Mesendoderm (in vitro differentiated cells): ENCODE results near the gene MAPT.

Experiments
- DNase-seq: peaks from one replicate; pipeline ENCODE4 v3.0.0; 2013
- H2AK5ac ChIP-seq: 2 replicates; pipeline ENCODE4 v1.6.1; 2013; ENCODE audit warnings: low read length, inconsistent platforms
- H2BK120ac ChIP-seq: 2 replicates; pipeline ENCODE4 v1.6.1; 2013; ENCODE audit warnings: low read depth, mild to moderate bottlenecking, low read length, moderate library complexity, mixed read lengths
- H2BK15ac ChIP-seq: replicated peaks from 2 replicates; pipeline ENCODE4 v1.6.1; 2013; ENCODE audit warnings: low read depth, mild to moderate bottlenecking, moderate library complexity
- H2BK5ac ChIP-seq: 2 replicates; pipeline ENCODE4 v1.6.1; 2013; ENCODE audit warnings: low read length, inconsistent platforms
- H3K18ac ChIP-seq: 2 replicates; pipeline ENCODE4 v1.6.1; 2013; ENCODE audit warnings: mild to moderate bottlenecking, low read length, mixed read lengths
- H3K23ac ChIP-seq: one replicate; pipeline ENCODE4 v1.6.1; 2013; ENCODE audit warnings: low read length
- H3K27ac ChIP-seq: 2 replicates; pipeline ENCODE4 v1.5.1; 2013; ENCODE audit warnings: low read depth, mild to moderate bottlenecking, inconsistent platforms, low read length, moderate library complexity
- H3K27me3 ChIP-seq: 2 replicates; pipeline ENCODE4 v1.6.1; 2013; ENCODE audit warnings: low read length, control low read depth, mild to moderate bottlenecking, inconsistent platforms; ENCODE audit not compliant: insufficient read depth, poor library complexity
- H3K36me3 ChIP-seq: 2 replicates; pipeline ENCODE4 v1.6.1; 2013; ENCODE audit warnings: low read length, inconsistent platforms; ENCODE audit not compliant: control insufficient read depth, insufficient read depth
- H3K4ac ChIP-seq: one replicate; pipeline ENCODE4 v1.6.1; 2013; ENCODE audit warnings: low read depth, mild to moderate bottlenecking, low read length, moderate library complexity
- H3K4me1 ChIP-seq: 2 replicates; pipeline ENCODE4 v1.6.1; 2013; ENCODE audit warnings: low read depth, low read length, inconsistent platforms; ENCODE audit not compliant: control insufficient read depth
- H3K4me2 ChIP-seq: 2 replicates; pipeline ENCODE4 v1.6.1; 2013; ENCODE audit warnings: low read length
- H3K4me3 ChIP-seq: 2 replicates; pipeline ENCODE4 v1.5.1; 2013; ENCODE audit warnings: mild to moderate bottlenecking, low read length
- H3K56ac ChIP-seq: one replicate; pipeline ENCODE4 v1.6.1; 2013; ENCODE audit warnings: low read length
- H3K79me1 ChIP-seq: 2 replicates; pipeline ENCODE4 v1.6.1; 2013; ENCODE audit warnings: low read length, inconsistent platforms
- H3K79me2 ChIP-seq: 2 replicates; pipeline ENCODE4 v1.6.1; 2013; ENCODE audit warnings: mild to moderate bottlenecking, low read length; ENCODE audit not compliant: control insufficient read depth, insufficient read depth
- H3K9ac ChIP-seq: 2 replicates; pipeline ENCODE4 v1.6.1; 2013; ENCODE audit warnings: low read length, inconsistent platforms
- H4K5ac ChIP-seq: one replicate; pipeline ENCODE4 v1.6.1; 2013; ENCODE audit warnings: low read length
- H4K8ac ChIP-seq: one replicate; pipeline ENCODE4 v1.6.1; 2013; ENCODE audit warnings: low read depth, mild to moderate bottlenecking, control low read depth, low read length, moderate library complexity
- WGBS: extraction: QIAGEN DNeasy Blood & Tissue Kit; methylation state at CpG from one replicate; pipeline ENCODE4 v1.1.7; 2013; ENCODE audit warnings: low lambda C conversion rate, missing lambda C conversion rate; ENCODE audit not compliant: insufficient coverage; ENCODE audit errors: extremely low coverage; 5-methylcytosine and 5-hydroxymethylcytosine counted together

The MAPT gene

GRCh38 chr17:45940826-45941225, 46.5 kb downstream of the MAPT start:
- no peaks in the 10 kb centered on the region for H3K36me3 ChIP-seq
- no peak overlapping the region for H3K18ac ChIP-seq
- H3K27me3 ChIP-seq, result no peaks in the 10 kb centered on the region
- H3K79me1 ChIP-seq, result no peaks in the 10 kb centered on the region
- H3K79me2 ChIP-seq, result no peaks in the 10 kb centered on the region
- no peak overlapping the region for H3K4me2 ChIP-seq
- no peak overlapping the region for H2BK120ac ChIP-seq
- no peak overlapping the region for H2BK5ac ChIP-seq
- H4K8ac ChIP-seq, result no peak overlapping the region
- no peak overlapping the region for H3K9ac ChIP-seq
- H2AK5ac ChIP-seq, result no peak overlapping the region
- no peak overlapping the region for H3K4me3 ChIP-seq
- DNase-seq, result no peak
- peaks cover 4% of the 10 kb centered on the region for H3K4me1 ChIP-seq
- H2BK15ac ChIP-seq, result no peak overlapping the region
- no peak overlapping the region for H3K56ac ChIP-seq
- H4K5ac ChIP-seq, result no peak overlapping the region
- no peak overlapping the region for H3K4ac ChIP-seq
- WGBS, result no CpG with 5 or more reads among the region's 3 CpGs
- H3K23ac ChIP-seq, result no peak overlapping the region
- no peak overlapping the region for H3K27ac ChIP-seq

- no peak overlapping the region for H3K23ac ChIP-seq
- H4K5ac ChIP-seq, result no peak overlapping the region
- H3K36me3 ChIP-seq, result no peaks in the 10 kb centered on the region
- WGBS, result no CpG with 5 or more reads among the region's 2 CpGs
- H3K27ac ChIP-seq, result no peak overlapping the region
- no peak overlapping the region for H4K8ac ChIP-seq
- no peak overlapping the region for H3K4ac ChIP-seq
- H2BK5ac ChIP-seq, result no peak overlapping the region
- H2AK5ac ChIP-seq, result no peak overlapping the region
- no peak overlapping the region for H3K18ac ChIP-seq
- H2BK15ac ChIP-seq, result no peak overlapping the region
- no peaks in the 10 kb centered on the region for H3K27me3 ChIP-seq
- H2BK120ac ChIP-seq, result no peak overlapping the region
- no peaks in the 10 kb centered on the region for H3K79me1 ChIP-seq
- H3K79me2 ChIP-seq, result no peaks in the 10 kb centered on the region
- no peak overlapping the region for H3K4me3 ChIP-seq
- H3K9ac ChIP-seq, result no peak overlapping the region
- H3K56ac ChIP-seq, result no peak overlapping the region
- no peak for DNase-seq
- H3K4me2 ChIP-seq, result no peak overlapping the region
- H3K4me1 ChIP-seq, result peaks cover 4% of the 10 kb centered on the region
Measured at GRCh38 chr17:45941395-45941794, 47.0 kb downstream of the MAPT start.

DNA sequence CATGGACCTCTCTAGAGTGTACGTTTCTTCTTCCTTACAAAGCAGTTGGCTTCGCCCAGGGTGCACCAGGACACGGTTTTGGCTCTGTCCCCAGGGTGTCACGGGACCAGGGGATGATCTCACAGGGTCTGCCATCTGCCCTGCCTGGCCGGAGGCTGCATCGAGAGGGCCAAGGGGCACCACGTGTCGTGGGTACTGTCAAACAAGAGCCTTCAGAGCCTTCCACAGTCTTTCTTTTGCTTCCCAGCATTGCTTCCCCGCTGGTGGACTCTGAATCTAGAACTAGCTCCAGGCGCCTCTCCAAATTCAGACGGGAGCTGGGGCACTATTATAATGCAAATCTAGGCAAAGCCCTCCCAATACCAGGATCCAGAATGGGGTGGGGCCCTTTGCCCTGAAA, 47.9 kb downstream of the MAPT start:
- H3K4me3 ChIP-seq, result no peak overlapping the region
- no peak overlapping the region for H3K4me2 ChIP-seq
- no peak overlapping the region for H3K27ac ChIP-seq
- H3K18ac ChIP-seq, result no peak overlapping the region
- H3K56ac ChIP-seq, result no peak overlapping the region
- H3K27me3 ChIP-seq, result no peaks in the 10 kb centered on the region
- no peaks in the 10 kb centered on the region for H3K79me2 ChIP-seq
- H3K36me3 ChIP-seq, result no peaks in the 10 kb centered on the region
- no peak overlapping the region for H2AK5ac ChIP-seq
- H3K4ac ChIP-seq, result no peak overlapping the region
- no peak overlapping the region for H4K8ac ChIP-seq
- no peak overlapping the region for H2BK5ac ChIP-seq
- DNase-seq, result no peak
- H3K4me1 ChIP-seq, result peaks cover 4% of the 10 kb centered on the region
- no peak overlapping the region for H4K5ac ChIP-seq
- H3K9ac ChIP-seq, result no peak overlapping the region
- no peak overlapping the region for H3K23ac ChIP-seq
- H2BK120ac ChIP-seq, result no peak overlapping the region
- no peaks in the 10 kb centered on the region for H3K79me1 ChIP-seq
- no CpG with 5 or more reads among the region's 11 CpGs for WGBS
- no peak overlapping the region for H2BK15ac ChIP-seq

DNA sequence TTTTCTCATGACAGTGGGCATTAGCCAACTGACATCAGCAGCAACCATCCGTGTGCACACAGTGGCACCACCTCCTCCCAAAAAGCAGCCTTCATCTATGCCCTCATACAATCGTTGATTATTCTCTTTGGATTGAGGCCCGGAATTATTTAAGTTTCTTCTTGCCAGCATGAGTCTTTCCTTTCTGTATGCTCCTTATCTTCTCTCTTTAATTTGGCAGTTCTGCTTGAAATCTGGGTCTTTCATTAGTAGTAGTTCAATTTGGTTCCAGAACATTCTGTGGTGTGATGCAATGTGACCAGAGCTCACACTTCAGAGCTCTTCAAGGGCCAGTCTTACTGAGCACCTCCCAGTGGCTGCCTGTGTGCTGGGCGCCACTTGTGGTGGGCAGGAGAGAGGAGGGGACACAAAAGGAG, 52.5 kb downstream of the MAPT start:
- no peak for DNase-seq
- H2BK15ac ChIP-seq, result no peak overlapping the region
- no peak overlapping the region for H3K4me2 ChIP-seq

DNA sequence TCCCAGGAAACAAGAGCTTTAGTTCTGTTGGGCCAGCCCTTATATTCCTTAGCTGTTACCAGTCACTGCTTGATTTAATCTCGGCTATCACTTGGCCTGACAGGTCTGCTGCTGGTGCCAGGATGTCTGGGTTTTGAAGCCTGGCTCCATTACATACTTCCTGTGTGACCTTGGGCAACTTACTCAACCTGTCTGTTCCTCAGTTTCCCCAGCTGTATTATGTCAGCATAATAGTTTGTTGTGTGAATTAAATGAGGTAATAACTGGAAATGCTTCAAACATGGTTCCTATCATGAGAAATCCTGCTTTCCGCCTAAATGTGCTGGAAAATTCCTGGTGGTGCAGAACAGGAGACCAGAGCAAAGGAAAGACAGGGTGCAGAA, 54.1 kb downstream of the MAPT start:
- Histone ChIP-seq H3K4ac (peak overlapping the region; percentile 19), H3K79me1 (no peaks in the 10 kb centered on the region), H2AK5ac (no peak overlapping the region), H3K56ac (peak overlapping the region; percentile 8), H3K4me3 (no peak overlapping the region), H4K8ac (no peak overlapping the region), H2BK120ac (peak overlapping the region; percentile 98), H3K18ac (peak overlapping the region; percentile 88), H3K9ac (no peak overlapping the region), H4K5ac (no peak overlapping the region), H3K27ac (no peak overlapping the region), H3K4me2 (no peak overlapping the region), H3K36me3 (no peaks in the 10 kb centered on the region), H3K79me2 (no peaks in the 10 kb centered on the region), H2BK5ac (peak overlapping the region; percentile 9), H2BK15ac (peak overlapping the region; percentile 75), H3K27me3 (no peaks in the 10 kb centered on the region), H3K23ac (no peak overlapping the region), H3K4me1 (peaks cover 5% of the 10 kb centered on the region)
- peak; percentile 87 for DNase-seq
- no CpG with 5 or more reads among the region's 2 CpGs for WGBS

More for the DNA sequence above, 52.5 kb downstream of the MAPT start:
- Histone ChIP-seq H4K5ac (peak overlapping the region; percentile 64), H2AK5ac (no peak overlapping the region), H2BK5ac (no peak overlapping the region), H3K79me2 (no peaks in the 10 kb centered on the region), H3K27me3 (no peaks in the 10 kb centered on the region), H3K4me3 (no peak overlapping the region), H3K27ac (no peak overlapping the region), H3K23ac (no peak overlapping the region), H3K56ac (no peak overlapping the region), H4K8ac (no peak overlapping the region), H3K79me1 (no peaks in the 10 kb centered on the region), H3K4ac (no peak overlapping the region), H2BK120ac (no peak overlapping the region), H3K4me1 (peaks cover 2% of the 10 kb centered on the region), H3K18ac (no peak overlapping the region), H3K9ac (no peak overlapping the region), H3K36me3 (no peaks in the 10 kb centered on the region)
- WGBS, result no CpG with 5 or more reads among the region's 4 CpGs

DNA sequence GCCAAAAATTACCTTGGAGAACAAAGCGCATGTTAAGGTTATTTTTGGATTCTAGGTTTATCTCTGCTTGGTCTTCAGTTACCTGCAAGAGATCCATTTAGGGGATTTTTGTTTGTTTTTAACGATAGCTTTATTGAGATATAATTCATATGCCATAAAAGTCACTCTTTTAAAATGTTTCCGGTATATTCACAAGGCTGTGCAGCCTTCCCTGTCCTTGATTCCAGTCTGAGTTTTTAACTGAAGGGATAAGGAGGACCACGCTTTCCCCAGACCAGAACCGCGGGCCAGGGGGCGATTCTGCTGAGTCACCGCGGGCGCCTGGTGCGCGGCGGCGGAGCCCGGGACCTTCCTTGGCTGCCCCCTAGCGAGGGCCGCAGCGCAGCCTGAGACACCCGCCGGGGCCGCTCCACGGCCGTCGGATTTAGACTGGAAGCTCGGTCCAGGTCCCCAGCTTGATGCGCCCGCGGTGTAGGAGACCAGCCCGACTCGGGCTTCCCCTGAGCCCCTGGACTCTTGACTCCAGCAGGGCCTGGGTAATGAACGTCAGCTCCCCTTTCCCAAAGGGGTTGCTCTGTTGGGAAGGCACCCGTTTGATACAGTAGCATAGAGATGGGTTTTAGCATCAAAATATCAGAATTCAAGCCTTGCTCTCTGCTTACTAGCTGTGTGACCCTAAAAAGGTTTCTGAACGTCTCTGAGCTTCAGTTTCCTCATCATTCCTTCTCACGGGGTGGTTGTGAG, 54.7 kb downstream of the MAPT start:
- Histone ChIP-seq H3K56ac (peak overlapping the region; percentile 78), H3K27me3 (no peaks in the 10 kb centered on the region), H3K4ac (peak overlapping the region; percentile 88), H3K4me2 (no peak overlapping the region), H2BK15ac (peak overlapping the region; percentile 75), H2AK5ac (no peak overlapping the region), H3K4me3 (no peak overlapping the region), H3K27ac (no peak overlapping the region), H3K36me3 (no peaks in the 10 kb centered on the region), H3K79me1 (no peaks in the 10 kb centered on the region), H3K79me2 (no peaks in the 10 kb centered on the region), H3K23ac (no peak overlapping the region), H3K18ac (peak overlapping the region; percentile 88), H4K5ac (no peak overlapping the region), H4K8ac (no peak overlapping the region), H3K4me1 (peaks cover 5% of the 10 kb centered on the region), H2BK5ac (peak overlapping the region; percentile 9), H3K9ac (peak overlapping the region; percentile 35), H2BK120ac (peak overlapping the region; percentile 98)
- no CpG with 5 or more reads among the region's 34 CpGs for WGBS
- DNase-seq, result peak; percentile 86
